Stromal cell of bone marrow (primary cell): ENCODE results near the gene CENPW.
A peak's percentile ranks its signal among the peaks of the same experiment; 100 is the strongest.

ENCODE experiments used
- DNase-seq: peaks from one replicate; pipeline ENCODE4 v3.0.0-alpha.2; 2012; ENCODE audit warnings: low read depth

The CENPW gene

DNA sequence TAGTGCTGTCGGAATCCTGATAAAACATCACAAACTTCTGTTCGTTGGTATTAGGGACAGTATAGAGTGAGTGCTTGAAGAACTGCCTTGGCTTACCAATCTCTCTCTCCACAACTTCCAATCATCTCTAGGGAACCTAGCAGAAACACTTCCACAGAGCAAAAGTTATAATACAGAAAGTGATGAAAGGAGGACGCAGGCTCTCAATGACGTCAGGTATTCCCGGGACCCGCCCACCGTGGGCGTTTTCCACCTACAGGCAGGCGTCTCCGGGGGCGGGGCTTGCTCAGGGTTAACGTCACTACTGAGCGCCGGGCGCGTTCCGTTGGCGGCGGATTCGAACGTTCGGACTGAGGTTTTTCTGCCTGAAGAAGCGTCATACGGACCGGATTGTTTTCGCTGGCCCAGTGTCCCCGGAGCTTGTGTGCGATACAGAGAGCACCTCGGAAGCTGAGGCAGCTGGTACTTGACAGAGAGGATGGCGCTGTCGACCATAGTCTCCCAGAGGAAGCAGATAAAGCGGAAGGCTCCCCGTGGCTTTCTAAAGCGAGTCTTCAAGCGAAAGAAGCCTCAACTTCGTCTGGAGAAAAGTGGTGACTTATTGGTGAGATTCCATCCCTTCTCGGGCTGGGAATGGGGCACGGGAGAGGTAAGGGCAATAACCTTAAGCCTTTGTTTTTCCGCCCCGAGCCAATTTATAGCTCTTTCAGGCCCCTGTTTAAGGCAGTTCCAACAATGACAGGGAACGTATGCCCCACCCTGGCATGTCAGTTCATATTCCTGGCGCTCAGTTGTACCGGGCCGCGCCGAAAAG lies at the start of gene CENPW:
Gene CENPW (plus strand): TSS at position 320 of the 814 bp plus-strand sequence. CDS start 159 bp downstream, at position 479.
- DNase-seq, result peak; percentile 82

DNA sequence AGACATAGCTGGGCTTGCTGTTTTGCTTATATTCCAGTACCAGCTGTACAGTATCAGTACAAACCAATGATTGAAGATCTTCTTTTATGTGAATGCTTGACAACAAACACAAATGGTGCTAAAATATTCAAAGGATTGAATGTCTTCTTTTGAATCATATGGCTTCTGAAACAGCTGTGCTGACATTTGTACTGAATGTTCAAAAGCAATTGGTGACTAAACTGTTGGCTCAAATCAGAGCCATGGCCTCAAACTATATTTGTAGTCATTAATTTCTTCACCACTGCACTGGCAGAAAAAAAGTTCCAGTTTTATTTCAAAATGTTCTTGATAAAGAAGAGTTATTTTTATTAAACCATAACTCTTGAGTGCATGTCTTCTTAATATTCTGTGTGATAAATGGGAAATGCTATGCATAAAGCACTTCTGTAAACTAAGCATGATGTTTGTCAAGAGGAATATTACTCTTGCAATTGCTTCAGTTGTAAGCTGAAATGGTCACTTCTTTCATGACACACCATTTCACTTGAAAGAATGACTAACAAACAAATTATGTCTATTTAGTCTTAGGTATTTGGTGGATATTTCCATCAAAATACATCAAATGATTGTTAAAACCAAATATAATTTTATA lies 45.9 kb upstream of the CENPW start:
- DNase-seq, result peak; percentile 1

DNA sequence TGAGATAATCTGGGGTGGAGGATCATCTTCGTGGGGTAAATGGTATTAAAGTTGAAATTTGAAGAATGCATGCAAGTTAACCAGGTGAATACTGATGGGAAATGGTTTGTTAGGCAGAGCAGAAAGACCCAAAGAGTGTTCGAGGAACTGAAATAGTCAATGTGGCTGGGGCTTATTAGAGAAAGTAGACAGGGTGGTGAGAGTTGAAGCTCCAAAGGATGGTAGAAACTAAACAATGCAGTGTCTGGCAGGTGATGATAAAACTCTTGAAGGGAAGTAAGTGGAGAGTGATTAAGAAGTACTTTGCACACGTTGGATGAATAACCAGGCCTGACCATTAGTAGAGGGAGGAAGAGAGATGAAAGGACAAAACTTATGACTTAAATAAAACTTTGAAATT lies 39.8 kb upstream of the CENPW start:
- no peak for DNase-seq

DNA sequence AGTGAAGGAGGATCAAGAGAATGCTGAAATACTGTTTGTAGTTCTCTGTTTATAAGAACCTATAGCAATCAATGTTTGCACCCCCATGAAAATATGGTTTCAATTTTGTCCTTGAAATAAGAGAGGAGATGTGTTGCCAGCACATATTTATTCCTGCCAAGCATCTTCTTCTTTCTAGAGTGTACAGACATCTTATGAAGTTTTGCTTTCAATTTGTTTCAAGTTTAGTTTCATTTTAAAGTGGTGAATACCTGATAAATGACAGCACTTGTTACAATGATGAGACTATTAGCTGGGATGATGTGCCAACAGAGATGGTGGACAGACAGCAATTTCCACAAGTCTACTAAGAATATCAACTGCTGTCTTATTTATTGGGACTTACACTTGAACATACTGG lies 39.2 kb upstream of the CENPW start:
- no peak for DNase-seq

DNA sequence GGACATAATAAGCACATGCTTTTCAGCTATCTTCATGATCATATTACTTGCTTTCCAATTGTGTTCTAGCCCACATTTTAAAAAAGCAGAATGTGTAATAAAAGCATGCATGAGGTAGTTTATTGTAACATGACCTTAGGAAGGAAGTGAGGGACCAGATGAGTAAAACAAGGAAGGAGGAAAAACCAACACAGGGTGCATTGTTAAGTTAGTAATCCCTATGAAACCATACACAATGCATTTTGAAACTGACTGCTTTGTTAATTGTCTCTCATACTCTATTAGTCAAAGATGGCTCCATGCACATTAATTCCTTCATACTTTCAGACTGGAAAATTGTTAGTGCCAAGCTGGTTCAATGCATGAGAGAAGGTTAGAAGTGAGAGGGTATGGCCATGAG lies 37.7 kb upstream of the CENPW start:
- DNase-seq, result no peak

DNA sequence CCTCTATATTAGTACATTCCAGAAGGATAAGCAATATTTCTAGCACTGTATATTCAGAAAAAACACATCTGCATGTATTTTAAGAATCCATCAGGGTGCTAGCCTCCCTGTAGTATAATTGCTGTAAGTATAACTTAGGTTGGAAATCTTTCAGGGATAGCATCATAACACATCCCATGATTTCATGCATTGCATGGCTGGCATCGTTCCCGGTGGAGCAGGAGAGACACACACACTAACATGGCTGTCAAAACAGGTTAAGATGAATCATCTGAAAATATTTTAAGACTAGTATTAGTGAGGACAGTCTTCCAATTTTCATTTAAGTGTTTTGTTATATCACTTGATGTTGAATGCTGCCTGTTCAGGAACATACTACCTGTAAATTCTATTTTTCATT lies 32.1 kb upstream of the CENPW start:
- peak; percentile 38 for DNase-seq

DNA sequence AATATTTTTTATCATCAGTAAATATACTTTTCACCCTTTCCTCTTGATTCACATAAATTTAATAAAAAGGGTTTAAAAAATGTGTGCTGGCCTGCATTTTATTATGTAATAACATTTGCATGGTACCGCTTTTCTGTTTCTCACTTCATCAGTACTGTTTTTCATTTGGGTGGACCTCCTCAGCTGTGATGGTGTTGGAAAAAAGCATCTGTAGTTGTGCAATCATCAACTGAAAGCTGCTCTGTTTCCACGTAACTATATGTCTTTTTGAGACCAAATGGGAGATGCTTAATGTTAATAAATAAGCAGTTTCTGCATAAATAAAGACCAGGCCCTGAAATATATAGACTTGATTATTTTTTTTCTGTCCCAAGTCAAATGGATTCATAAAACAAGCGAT lies 31.6 kb upstream of the CENPW start:
- no peak for DNase-seq

DNA sequence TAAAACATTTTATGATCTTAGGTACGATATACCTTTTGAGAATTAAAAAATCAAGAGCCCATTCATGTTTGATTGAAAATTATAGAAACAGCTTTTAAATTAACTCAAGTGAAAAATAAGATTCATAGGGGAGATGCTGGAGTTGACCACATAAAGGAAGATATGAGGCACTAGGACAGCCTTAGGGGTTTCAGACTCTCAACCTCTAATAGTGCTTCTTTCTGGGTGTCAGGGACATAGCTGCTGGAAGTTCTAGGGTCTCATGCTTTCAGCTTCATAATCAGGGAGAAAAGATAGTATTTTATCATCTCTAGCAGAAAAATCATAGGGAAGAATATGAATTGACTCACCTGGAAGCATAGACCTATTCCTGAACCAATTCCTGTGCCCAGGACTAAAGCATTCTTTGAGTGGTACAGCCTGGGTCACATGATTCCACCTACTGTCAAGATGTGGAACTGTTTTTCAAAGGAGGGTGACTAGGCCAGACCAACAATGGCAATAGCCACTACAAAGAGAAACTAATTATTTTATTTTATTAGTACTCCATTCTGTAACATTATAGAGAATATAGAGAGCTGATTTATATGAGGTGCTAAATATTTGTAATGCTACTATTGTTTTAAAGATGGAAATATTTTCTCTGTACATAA lies 27.8 kb upstream of the CENPW start:
- peak; percentile 1 for DNase-seq

DNA sequence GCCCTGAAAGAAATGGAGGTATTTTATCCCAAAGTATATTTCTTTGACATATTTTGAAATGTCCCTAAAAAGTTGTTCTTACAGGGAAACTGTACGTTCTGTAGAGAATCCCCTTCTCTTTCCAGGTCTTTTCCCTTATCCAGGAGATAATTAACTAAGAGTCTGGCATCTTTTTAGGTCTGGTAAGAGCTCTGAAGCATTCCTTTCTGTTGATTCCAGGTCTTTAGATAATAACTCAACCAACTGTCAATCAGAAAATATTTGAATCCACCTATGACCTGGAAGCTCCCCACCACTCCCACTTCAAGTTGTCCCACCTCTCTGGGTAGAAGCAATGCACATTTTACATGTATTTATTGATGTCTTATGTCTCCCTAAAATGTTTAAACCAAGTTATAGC lies 26.0 kb upstream of the CENPW start:
- no peak for DNase-seq

DNA sequence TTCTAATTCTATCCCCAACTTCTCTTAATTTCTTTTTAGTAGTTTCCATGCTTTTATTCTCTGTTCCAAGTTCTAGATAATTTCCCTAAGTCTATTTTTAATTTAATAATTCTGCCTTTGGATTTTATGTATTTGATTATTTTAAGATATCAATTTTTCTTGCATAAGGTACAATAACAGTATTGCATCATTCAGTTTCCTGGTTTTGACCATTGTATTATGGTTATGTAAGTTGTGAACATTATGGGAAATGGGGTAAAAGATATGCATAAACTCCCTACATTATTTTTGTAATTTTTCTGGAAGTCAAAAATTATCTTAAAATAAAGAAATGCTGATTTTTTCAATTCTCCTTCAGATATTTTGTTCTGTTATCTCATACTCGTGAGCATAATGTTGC lies 21.1 kb upstream of the CENPW start:
- no peak for DNase-seq

DNA sequence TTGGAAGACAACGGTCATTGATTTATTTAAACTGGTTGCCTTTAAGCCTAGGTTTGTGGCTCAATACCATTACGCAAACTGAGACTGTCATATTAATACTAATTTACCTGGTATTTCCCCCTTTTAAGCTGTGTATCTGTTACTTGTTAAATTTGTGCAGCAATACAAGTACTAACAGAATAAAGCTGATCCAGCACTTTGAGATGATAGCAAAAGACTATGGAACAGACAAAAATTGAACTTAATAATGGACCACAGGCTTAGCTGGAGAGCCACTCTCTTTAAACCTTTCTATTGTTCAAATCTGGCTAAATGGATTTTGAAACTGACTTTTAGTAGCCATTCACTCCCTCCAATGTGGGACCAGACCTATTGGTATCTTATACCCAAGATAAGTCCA lies 6.2 kb upstream of the CENPW start:
- no peak for DNase-seq

DNA sequence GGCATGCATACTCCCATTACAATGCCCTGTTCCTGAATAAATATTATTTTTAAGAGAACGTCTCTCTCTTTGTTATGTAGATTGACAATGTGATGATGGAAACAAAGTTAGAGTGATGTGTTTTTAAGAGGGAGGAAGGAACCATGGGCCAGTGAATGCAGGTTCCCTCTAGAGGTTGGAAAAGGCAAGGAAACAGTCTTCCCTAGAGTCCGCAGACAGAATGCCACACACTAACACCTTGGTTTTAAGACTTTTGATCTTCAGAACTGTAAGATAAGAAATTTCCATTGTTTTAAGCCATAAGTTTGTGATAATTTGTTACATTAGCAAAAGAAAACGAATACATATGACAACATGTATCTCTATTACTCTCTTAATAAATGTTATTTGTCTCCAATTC lies 4.7 kb upstream of the CENPW start:
- no peak for DNase-seq

DNA sequence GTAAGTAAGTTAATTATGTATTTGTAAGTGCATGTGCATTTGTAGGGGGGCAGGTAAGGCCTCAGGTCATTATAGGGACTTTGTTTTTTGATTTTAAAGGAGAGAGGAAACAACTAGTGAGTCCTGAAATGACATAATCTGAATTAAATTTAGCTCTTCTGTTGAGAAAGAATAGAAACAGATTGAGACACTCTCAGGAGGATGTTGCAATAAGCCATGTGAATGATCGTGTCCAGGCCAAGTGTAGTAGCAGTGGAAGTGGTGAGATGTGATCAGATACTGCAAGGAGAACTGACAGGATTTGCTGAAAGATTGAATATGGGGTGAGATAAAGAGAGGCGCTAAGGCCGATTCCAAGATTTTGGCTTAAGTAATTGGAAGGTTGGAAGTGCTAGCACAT lies 2.6 kb upstream of the CENPW start:
- peak; percentile 80 for DNase-seq

DNA sequence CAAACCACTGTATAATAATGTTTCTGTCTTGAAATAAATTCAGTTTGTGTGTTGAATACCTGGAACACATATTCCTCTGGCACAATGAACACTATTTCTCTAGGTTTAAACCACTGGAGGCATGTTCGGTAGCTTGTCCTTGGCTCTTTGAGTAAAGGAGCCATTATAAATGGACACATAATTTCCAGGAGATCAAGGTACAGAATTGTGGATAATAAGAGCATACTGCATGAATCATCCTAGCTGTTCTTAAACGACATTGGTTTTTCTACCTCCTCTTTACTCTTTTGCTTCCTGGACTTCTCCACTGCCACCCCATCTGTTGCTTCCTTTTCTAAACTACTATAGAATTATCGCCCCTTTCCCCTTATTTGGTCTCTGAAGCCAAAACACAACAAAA lies 1.2 kb downstream of the CENPW start:
- DNase-seq, result no peak

DNA sequence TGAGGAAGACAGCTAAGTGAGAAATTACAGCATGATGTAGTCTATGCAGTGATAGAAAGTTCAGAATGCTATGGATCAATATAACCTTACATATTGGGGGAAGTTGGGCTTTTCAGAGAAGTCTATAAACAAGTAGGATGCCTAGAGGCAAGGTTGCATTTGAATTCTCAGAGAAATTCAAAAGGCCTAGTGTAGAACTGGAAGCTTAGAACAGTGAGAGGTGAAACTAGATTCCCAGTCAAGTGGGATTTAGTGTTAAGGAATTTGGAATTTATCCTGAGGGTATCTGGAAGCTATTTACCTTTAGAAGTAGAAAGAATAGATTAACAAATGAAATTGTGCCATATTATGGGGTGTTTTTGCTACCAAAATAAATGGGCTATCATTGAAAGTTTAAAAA lies 4.3 kb downstream of the CENPW start:
- no peak for DNase-seq

DNA sequence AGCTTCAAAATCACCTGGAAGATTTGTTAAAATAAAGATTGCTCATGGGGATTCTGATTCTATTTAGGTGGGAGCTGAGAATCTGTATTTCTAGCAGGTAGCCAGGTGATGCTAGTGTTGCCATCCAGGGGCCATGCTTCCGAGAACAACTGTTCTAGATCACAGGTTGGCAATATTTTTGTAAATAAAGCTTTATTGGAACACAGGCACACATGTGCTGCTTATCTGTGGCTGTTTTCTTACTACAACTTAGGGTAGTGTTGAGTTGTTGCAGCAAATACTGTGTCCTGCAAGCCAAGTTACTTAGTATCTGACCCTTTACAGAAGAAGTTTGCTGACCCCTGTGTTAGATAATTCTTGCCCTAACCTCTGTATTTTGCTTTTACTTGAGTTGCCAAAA lies 12.0 kb downstream of the CENPW start:
- DNase-seq, result no peak

DNA sequence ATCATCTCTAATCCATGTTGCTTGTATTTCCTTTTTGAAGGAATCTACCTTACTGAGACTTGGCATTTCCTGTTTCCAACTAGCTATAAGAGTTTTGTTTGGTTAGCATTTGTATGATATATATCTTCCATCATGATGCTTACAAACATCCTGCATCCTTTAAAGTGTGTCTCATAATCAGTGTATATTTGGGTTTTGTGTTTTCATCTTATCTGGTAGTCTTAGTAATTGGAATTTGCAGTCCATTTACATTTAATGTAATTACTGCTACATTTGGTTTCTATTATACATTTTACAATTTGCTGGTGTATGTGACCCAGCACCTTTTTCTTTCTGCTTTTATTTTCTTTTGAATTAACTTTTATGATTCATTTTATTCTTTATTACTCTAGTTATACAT lies 12.6 kb downstream of the CENPW start:
- no peak for DNase-seq

DNA sequence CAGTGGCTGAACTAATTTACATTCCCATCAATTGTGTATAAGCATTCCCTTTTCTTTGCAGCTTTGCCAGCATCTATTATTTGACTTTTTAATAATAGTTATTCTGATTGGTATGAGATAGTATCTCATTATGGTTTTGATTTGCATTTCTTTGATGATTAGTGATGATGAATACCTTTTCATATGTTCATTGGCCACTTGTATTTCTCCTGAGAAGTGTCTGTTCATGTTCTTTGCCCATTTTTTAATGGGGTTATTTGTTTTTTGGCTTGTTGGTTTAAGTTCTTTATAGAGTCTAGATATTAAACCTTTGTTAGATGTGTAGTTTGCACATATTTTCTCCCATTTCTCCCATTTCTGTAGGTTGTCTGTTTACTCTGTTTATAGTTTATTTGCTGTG lies 16.6 kb downstream of the CENPW start:
- DNase-seq, result no peak

DNA sequence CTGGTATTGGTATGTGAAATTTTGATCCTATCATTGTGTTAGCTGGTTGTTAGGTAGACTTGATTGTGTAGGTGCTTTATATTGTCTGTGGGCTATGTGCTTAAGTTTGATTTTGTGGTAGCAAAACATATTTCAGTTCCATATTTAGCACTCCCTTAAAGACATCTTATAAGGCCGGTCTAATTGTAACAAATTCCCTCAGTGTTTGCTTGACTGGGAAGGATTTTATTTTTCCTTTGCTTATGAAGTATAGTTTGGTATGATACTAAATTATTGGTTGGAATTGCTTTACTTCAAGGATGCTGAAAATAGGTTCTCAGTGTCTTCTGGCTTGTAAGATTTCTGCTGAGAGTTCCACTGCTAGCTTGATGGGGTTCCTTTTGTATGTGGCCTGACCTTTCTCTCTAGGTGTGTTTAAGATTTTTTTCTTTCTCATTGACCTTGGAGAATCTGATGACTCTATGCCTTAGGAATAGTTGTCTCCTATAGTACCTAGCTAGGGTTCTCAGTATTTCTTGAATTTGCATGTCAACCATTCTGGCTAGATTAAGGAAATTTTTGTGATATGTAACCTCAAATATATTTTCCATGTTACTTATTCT lies 20.1 kb downstream of the CENPW start:
- DNase-seq, result no peak

DNA sequence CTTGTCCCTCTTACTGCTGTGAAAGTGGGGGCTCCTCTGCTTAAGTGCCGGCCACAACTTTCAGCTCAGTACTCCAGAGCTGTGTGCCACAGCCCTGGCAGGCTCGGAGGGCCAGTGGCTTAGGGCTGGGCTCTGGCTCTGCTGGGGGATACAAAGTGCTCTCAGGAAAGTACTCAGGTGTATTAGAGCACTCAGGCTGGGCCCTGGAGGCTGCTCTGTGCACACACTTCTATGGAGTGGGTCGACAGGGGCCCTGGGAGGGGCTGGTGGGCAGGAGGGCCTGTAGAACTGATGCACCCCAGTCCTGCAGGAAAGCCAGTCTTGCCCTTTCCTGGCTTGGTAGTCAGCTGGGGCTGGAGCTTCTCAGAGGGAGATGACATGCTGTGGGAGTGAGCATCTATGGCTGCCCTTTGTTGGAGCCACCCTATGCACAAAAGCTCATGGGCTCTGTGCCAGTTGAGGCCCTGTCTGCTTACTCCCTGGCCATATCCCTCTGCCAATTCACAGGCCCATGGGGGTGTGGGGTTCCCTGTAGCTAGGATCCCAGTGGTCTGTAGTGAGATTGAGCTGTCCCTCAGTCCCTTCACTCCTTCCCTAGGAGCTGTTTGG lies 22.0 kb downstream of the CENPW start:
- DNase-seq, result no peak

DNA sequence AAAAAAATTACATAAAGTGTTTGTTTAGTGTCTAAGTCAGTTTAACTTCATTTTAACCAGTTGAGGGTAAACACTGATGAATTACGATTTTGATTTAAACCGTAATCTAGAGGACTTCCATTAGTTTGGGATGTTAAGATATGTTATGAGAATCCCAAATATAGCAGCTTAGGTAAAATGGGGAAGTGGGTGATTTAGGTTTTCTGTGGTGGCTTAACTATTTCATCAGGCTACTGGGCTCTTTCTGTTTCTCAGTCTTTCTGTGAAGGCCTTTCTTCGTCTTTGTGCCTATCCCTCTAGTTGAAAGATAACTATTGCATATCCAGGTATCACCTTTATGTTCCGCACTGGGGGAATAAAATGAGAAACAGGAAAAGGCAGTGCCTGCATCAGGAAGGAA lies 27.9 kb downstream of the CENPW start:
- DNase-seq, result no peak

DNA sequence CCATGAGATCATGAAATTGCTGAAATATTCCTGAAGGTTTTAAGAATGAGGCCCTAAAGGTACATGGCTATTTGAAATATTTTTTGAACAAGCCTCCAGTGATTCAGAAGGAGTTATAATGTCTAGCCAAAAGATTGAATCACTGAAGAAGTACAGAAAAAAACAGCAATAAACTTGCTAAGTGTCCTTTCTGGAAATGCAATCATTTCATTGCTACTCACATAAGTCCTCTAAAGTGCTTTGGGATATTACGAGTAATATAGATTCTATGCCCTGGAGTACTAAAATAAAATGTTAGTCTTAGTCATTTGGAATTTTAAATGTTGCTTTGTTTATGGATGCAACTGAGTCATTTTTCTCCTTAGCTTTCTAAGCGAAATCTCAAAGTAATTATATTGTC lies 32.7 kb downstream of the CENPW start:
- DNase-seq, result peak; percentile 9

DNA sequence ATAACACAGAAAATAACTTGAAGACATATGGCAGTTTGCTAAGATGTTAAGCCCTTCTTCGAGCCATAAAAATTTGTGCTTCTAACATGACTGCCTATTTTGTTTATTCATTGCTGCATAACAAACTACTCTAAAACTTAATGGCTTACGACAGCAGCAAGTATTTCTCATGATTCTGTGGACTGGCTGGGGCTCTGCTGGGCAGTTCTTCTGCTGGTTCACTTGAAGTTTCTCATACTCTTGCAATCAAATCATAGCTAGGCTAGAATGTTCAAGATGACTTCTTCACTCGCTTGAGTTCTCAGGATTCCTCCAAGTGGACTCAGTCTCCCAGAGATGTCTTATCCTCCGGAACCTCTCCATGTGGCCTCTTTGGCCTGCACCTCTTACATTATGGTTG lies 33.4 kb downstream of the CENPW start:
- DNase-seq, result no peak
